GM23338 (cell line): Measurements from ENCODE around the gene PSMD6. TPM values are rescaled to one million over a fixed set of nuclear protein-coding genes. Genes with fewer than 3 reads are reported as not detected.

Experiments used
- ATAC-seq: fragments of 200-7000 bp; cut with Tn5 transposase; 3 replicates; pipeline ENCODE4 v1.9.1; 2020
- DNase-seq: peaks from one replicate; pipeline ENCODE4 v3.0.0-alpha.2; 2015; ENCODE audit warnings: low spot score
- H2AFZ ChIP-seq: fragments of 200-600 bp; sonication (generic); 2 replicates; pipeline ENCODE4 v1.8.0; 2016; ENCODE audit warnings: antibody characterized with exemption, mild to moderate bottlenecking, moderate library complexity
- H3F3A ChIP-seq: fragments of 200-600 bp; sonication (generic); replicated peaks from 2 replicates; pipeline ENCODE4 v1.8.0; 2017; ENCODE audit warnings: antibody characterized with exemption, mixed run types, low read depth
- H3K27ac ChIP-seq: fragments of 200-600 bp; sonication (generic); 2 replicates; pipeline ENCODE4 v1.6.1; 2016; ENCODE audit warnings: low read depth
- H3K27me3 ChIP-seq: fragments of 200-600 bp; sonication (generic); 2 replicates; pipeline ENCODE4 v1.8.0; 2016; ENCODE audit warnings: mild to moderate bottlenecking, mixed run types, moderate library complexity; ENCODE audit not compliant: insufficient read depth
- H3K36me3 ChIP-seq: fragments of 200-600 bp; sonication (generic); 2 replicates; pipeline ENCODE4 v1.8.0; 2016; ENCODE audit warnings: mild to moderate bottlenecking; ENCODE audit not compliant: insufficient read depth
- H3K4me1 ChIP-seq: fragments of 200-600 bp; sonication (generic); 2 replicates; pipeline ENCODE4 v1.8.0; 2016; ENCODE audit warnings: mild to moderate bottlenecking, moderate library complexity; ENCODE audit not compliant: insufficient read depth
- H3K4me2 ChIP-seq: fragments of 200-600 bp; sonication (generic); 2 replicates; pipeline ENCODE4 v1.7.1; 2017; ENCODE audit warnings: mixed run types
- H3K4me3 ChIP-seq: fragments of 200-600 bp; sonication (generic); 2 replicates; pipeline ENCODE4 v1.6.1; 2016; ENCODE audit warnings: mixed run types
- H3K79me2 ChIP-seq: fragments of 200-600 bp; sonication (generic); replicated peaks from 2 replicates; pipeline ENCODE4 v1.8.0; 2017; ENCODE audit warnings: mild to moderate bottlenecking; ENCODE audit not compliant: insufficient read depth
- H3K9me2 ChIP-seq: fragments of 200-600 bp; sonication (generic); 2 replicates; pipeline ENCODE4 v1.8.0; 2017; ENCODE audit not compliant: insufficient read depth
- H4K20me1 ChIP-seq: fragments of 200-600 bp; sonication (generic); replicated peaks from 2 replicates; pipeline ENCODE4 v1.8.0; 2017; ENCODE audit warnings: mild to moderate bottlenecking; ENCODE audit not compliant: insufficient read depth
- H3K27ac Mint-ChIP-seq: 2 replicates; pipeline ENCODE4 v1.8.0; 2020; ENCODE audit warnings: inconsistent platforms, mild to moderate bottlenecking, moderate library complexity, mixed read lengths
- H3K27me3 Mint-ChIP-seq: 3 replicates; pipeline ENCODE4 v1.8.0; 2022; ENCODE audit warnings: low read depth, mild to moderate bottlenecking, moderate library complexity, mixed read lengths, inconsistent platforms; ENCODE audit not compliant: insufficient read depth, poor library complexity
- H3K36me3 Mint-ChIP-seq: 3 replicates; pipeline ENCODE4 v1.8.0; 2021; ENCODE audit warnings: low read depth, mild to moderate bottlenecking, inconsistent platforms, moderate library complexity, mixed read lengths
- H3K4me1 Mint-ChIP-seq: 3 replicates; pipeline ENCODE4 v1.8.0; 2020; ENCODE audit warnings: mild to moderate bottlenecking, inconsistent platforms, mixed read lengths
- H3K4me3 Mint-ChIP-seq: 3 replicates; pipeline ENCODE4 v1.8.0; 2021; ENCODE audit warnings: moderate library complexity, mild to moderate bottlenecking, inconsistent platforms, mixed read lengths
- H3K9me3 Mint-ChIP-seq: 3 replicates; pipeline ENCODE4 v1.8.0; 2020; ENCODE audit warnings: moderate library complexity, mild to moderate bottlenecking, inconsistent platforms, mixed read lengths
- CREB1 ChIP-seq: fragments of 250-450 bp; sonication (Bioruptor Pico); IDR thresholded peaks from 2 replicates; pipeline ENCODE4 v1.5.0; 2020; ENCODE audit warnings: low read depth, mild to moderate bottlenecking, moderate library complexity
- EZH2 ChIP-seq: fragments of 200-600 bp; sonication (generic); IDR thresholded peaks from one replicate; pipeline ENCODE4 v1.8.0; 2017; ENCODE audit warnings: antibody characterized with exemption, mild to moderate bottlenecking, low read depth; ENCODE audit not compliant: unreplicated experiment
- EZH2phosphoT487 ChIP-seq: fragments of 200-600 bp; sonication (generic); IDR thresholded peaks from one replicate; pipeline ENCODE4 v1.8.1; 2018; ENCODE audit warnings: antibody characterized with exemption; ENCODE audit not compliant: unreplicated experiment
- JUNB ChIP-seq: IDR thresholded peaks from one replicate; pipeline ENCODE4 v1.6.1; 2016; ENCODE audit warnings: antibody characterized with exemption; ENCODE audit not compliant: unreplicated experiment
- NANOG ChIP-seq: IDR thresholded peaks from 2 replicates; pipeline ENCODE4 v1.6.1; 2016; ENCODE audit warnings: antibody characterized with exemption, borderline replicate concordance
- POLR2AphosphoS5 ChIP-seq: IDR thresholded peaks from 2 replicates; pipeline ENCODE4 v1.6.1; 2016; ENCODE audit warnings: antibody characterized with exemption, low read depth
- STAT1 ChIP-seq: IDR thresholded peaks from one replicate; pipeline ENCODE4 v1.6.1; 2016; ENCODE audit warnings: antibody characterized with exemption; ENCODE audit not compliant: unreplicated experiment
- ZNF114 ChIP-seq: fragments of 250-450 bp; sonication (Bioruptor Pico); IDR thresholded peaks from 2 replicates; pipeline ENCODE4 v1.5.0; 2020; ENCODE audit warnings: mild to moderate bottlenecking, moderate library complexity
- ZNF331 ChIP-seq: fragments of 250-450 bp; sonication (Bioruptor Pico); IDR thresholded peaks from 2 replicates; pipeline ENCODE4 v1.5.0; 2020; ENCODE audit warnings: low read depth, mild to moderate bottlenecking, moderate library complexity
- polyA plus RNA-seq: library from polyadenylated mRNA; unstranded; fragments of >200 nt; fragmentation: Nextera tagmentation; extraction: Ambion mirVana; gene quantifications from 2 replicates; pipeline ENCODE4 v1.2.1, GENCODE V29; 2016
- total RNA-seq: library from RNA; depleted of rRNA; stranded (reverse); fragments of >200 nt; shearing (Covaris generic); gene quantifications from 2 replicates; pipeline ENCODE4 v1.2.3, GENCODE V29; 2014
- TF ChIP-seq, protein P1 (sequence below): IDR thresholded peaks from one replicate; pipeline ENCODE4 v1.6.1; 2018; ENCODE audit warnings: antibody characterized with exemption; ENCODE audit not compliant: unreplicated experiment
- TF ChIP-seq, protein P2 (sequence below): fragments of 250-450 bp; sonication (Bioruptor Pico); IDR thresholded peaks from 2 replicates; pipeline ENCODE4 v1.5.0; 2020; ENCODE audit warnings: mild to moderate bottlenecking, moderate library complexity

Gene PSMD6
- total and polyA plus RNA-seq, 2 experiments from 2014 or later, result 98.1 to 205 TPM

DNA sequence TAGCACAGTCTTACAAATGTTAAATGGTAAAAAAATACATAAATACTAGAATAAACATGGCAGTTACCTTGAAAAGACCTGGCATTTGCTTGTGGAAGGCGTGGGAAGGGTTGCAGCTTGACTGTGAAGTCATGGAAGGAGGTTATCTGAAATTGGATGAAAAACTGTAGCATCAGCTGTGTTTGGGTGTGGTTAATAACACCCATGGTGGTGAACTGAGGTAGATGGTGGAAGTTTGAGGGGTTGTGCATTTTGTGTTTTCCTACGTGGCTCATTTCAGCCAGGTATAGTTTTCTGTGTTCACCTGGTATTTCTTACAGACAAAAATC, 46.5 kb downstream of the PSMD6 start:
- Mint-ChIP-seq H3K4me1 (peaks cover 28% of the 10 kb centered on the region), H3K36me3 (no peaks in the 10 kb centered on the region; the same call in 2 of the 3 replicates), H3K27me3 (peaks cover 2% of the 10 kb centered on the region), H3K4me3 (no peak overlapping the region), H3K27ac (no peak overlapping the region), H3K9me3 (no peaks in the 10 kb centered on the region)
- DNase-seq (no peak), ATAC-seq (no peak)
- Histone ChIP-seq H3F3A (no peaks in the 10 kb centered on the region), H2AFZ (no peak overlapping the region), H3K4me3 (no peak overlapping the region), H3K27me3 (no peaks in the 10 kb centered on the region), H3K27ac (no peak overlapping the region), H3K9me2 (no peaks in the 10 kb centered on the region), H4K20me1 (no peaks in the 10 kb centered on the region), H3K79me2 (peaks cover 27% of the 10 kb centered on the region), H3K4me1 (peaks cover 18% of the 10 kb centered on the region), H3K36me3 (no peaks in the 10 kb centered on the region), H3K4me2 (no peak overlapping the region)
- TF ChIP-seq EZH2phosphoT487 (no peak), ZNF114 (no peak), NANOG (no peak), POLR2AphosphoS5 (no peak), STAT1 (no peak)
- TF ChIP-seq, protein P1, sequence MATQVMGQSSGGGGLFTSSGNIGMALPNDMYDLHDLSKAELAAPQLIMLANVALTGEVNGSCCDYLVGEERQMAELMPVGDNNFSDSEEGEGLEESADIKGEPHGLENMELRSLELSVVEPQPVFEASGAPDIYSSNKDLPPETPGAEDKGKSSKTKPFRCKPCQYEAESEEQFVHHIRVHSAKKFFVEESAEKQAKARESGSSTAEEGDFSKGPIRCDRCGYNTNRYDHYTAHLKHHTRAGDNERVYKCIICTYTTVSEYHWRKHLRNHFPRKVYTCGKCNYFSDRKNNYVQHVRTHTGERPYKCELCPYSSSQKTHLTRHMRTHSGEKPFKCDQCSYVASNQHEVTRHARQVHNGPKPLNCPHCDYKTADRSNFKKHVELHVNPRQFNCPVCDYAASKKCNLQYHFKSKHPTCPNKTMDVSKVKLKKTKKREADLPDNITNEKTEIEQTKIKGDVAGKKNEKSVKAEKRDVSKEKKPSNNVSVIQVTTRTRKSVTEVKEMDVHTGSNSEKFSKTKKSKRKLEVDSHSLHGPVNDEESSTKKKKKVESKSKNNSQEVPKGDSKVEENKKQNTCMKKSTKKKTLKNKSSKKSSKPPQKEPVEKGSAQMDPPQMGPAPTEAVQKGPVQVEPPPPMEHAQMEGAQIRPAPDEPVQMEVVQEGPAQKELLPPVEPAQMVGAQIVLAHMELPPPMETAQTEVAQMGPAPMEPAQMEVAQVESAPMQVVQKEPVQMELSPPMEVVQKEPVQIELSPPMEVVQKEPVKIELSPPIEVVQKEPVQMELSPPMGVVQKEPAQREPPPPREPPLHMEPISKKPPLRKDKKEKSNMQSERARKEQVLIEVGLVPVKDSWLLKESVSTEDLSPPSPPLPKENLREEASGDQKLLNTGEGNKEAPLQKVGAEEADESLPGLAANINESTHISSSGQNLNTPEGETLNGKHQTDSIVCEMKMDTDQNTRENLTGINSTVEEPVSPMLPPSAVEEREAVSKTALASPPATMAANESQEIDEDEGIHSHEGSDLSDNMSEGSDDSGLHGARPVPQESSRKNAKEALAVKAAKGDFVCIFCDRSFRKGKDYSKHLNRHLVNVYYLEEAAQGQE, result no peak

DNA sequence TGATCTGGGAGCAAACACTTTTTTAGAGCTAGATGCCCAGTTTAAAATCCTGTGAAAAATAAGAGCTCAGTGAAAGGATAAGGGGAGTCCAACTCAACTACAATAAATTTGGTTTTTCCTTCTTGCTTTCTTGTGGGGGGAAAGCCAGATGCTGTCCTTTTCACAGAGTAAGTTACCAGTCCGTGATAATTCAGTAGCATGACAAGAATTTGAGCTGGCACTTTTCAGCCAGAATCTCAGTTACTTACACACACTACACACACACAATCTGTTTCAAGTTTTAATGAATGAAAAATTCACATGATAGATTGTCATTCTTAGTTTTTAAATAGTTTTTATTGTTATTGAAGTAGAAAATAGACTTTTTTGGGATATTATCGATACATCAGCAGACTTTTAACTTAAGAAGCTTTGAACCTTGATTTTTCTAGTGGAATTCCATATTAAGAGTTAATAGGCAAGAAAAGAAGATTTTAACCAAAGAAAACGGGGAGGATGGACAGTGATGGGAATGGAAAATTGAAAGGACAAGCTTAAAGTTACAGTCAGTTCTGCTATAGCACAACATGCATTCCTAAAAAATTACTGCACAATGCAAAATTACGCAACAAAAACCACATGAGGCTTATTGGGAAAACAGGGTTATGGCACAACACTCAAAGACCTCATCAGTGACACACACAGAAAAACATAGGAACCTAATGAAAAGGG, 47.0 kb downstream of the PSMD6 start:
- Mint-ChIP-seq H3K4me1 (peaks cover 31% of the 10 kb centered on the region), H3K27me3 (peaks cover 2% of the 10 kb centered on the region), H3K9me3 (no peaks in the 10 kb centered on the region), H3K27ac (no peak overlapping the region), H3K36me3 (no peaks in the 10 kb centered on the region; the same call in 2 of the 3 replicates), H3K4me3 (no peak overlapping the region)
- H3K79me2 ChIP-seq, result peaks cover 32% of the 10 kb centered on the region
- no peaks in the 10 kb centered on the region for H3K36me3 ChIP-seq
- ATAC-seq (no peak), DNase-seq (no peak)
- no peak overlapping the region for H3K4me3 ChIP-seq
- no peaks in the 10 kb centered on the region for H3F3A ChIP-seq
- no peaks in the 10 kb centered on the region for H3K9me2 ChIP-seq
- peaks cover 22% of the 10 kb centered on the region for H3K4me1 ChIP-seq
- no peak overlapping the region for H3K4me2 ChIP-seq
- H3K27ac ChIP-seq, result no peak overlapping the region
- no peaks in the 10 kb centered on the region for H3K27me3 ChIP-seq
- no peak overlapping the region for H2AFZ ChIP-seq
- no peaks in the 10 kb centered on the region for H4K20me1 ChIP-seq
- no peak for TF ChIP-seq ZNF331
- no peak for TF ChIP-seq POLR2AphosphoS5
- TF ChIP-seq JUNB, result no peak
- no peak for TF ChIP-seq STAT1
- TF ChIP-seq CREB1 (CRISPR knock-in tag), result no peak
- no peak for TF ChIP-seq EZH2
- TF ChIP-seq, protein P2, sequence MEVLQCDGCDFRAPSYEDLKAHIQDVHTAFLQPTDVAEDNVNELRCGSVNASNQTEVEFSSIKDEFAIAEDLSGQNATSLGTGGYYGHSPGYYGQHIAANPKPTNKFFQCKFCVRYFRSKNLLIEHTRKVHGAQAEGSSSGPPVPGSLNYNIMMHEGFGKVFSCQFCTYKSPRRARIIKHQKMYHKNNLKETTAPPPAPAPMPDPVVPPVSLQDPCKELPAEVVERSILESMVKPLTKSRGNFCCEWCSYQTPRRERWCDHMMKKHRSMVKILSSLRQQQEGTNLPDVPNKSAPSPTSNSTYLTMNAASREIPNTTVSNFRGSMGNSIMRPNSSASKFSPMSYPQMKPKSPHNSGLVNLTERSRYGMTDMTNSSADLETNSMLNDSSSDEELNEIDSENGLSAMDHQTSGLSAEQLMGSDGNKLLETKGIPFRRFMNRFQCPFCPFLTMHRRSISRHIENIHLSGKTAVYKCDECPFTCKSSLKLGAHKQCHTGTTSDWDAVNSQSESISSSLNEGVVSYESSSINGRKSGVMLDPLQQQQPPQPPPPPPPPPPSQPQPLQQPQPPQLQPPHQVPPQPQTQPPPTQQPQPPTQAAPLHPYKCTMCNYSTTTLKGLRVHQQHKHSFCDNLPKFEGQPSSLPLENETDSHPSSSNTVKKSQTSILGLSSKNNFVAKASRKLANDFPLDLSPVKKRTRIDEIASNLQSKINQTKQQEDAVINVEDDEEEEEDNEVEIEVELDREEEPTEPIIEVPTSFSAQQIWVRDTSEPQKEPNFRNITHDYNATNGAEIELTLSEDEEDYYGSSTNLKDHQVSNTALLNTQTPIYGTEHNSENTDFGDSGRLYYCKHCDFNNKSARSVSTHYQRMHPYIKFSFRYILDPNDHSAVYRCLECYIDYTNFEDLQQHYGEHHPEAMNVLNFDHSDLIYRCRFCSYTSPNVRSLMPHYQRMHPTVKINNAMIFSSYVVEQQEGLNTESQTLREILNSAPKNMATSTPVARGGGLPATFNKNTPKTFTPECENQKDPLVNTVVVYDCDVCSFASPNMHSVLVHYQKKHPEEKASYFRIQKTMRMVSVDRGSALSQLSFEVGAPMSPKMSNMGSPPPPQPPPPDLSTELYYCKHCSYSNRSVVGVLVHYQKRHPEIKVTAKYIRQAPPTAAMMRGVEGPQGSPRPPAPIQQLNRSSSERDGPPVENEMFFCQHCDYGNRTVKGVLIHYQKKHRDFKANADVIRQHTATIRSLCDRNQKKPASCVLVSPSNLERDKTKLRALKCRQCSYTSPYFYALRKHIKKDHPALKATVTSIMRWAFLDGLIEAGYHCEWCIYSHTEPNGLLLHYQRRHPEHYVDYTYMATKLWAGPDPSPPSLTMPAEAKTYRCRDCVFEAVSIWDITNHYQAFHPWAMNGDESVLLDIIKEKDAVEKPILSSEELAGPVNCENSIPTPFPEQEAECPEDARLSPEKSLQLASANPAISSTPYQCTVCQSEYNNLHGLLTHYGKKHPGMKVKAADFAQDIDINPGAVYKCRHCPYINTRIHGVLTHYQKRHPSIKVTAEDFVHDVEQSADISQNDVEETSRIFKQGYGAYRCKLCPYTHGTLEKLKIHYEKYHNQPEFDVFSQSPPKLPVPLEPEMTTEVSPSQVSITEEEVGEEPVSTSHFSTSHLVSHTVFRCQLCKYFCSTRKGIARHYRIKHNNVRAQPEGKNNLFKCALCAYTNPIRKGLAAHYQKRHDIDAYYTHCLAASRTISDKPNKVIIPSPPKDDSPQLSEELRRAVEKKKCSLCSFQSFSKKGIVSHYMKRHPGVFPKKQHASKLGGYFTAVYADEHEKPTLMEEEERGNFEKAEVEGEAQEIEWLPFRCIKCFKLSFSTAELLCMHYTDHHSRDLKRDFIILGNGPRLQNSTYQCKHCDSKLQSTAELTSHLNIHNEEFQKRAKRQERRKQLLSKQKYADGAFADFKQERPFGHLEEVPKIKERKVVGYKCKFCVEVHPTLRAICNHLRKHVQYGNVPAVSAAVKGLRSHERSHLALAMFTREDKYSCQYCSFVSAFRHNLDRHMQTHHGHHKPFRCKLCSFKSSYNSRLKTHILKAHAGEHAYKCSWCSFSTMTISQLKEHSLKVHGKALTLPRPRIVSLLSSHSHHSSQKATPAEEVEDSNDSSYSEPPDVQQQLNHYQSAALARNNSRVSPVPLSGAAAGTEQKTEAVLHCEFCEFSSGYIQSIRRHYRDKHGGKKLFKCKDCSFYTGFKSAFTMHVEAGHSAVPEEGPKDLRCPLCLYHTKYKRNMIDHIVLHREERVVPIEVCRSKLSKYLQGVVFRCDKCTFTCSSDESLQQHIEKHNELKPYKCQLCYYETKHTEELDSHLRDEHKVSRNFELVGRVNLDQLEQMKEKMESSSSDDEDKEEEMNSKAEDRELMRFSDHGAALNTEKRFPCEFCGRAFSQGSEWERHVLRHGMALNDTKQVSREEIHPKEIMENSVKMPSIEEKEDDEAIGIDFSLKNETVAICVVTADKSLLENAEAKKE (CRISPR knock-in tag), result no peak
